Fibroblast of skin of abdomen (primary cell): ENCODE measurements around the gene FDPS.
"Not testable (repeated sequence)": the region's sequence is repeated elsewhere in the genome, so short reads cannot be mapped to it uniquely, and the experiment has no call there.

Source experiments
- DNase-seq: peaks from one replicate; pipeline ENCODE4 v3.0.0-alpha.2; 2013

FDPS gene

DNA sequence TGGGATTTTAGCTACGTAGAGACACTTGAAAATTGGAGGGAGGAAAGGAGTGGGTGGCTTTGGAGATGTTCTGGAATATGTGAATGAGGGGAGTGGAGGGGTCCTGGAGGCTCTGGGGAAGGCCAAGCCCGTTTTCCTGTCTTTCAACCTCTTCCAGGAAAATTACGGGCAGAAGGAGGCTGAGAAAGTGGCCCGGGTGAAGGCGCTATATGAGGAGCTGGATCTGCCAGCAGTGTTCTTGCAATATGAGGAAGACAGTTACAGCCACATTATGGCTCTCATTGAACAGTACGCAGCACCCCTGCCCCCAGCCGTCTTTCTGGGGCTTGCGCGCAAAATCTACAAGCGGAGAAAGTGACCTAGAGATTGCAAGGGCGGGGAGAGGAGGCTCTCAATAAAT is 11.6 kb downstream of the FDPS start:
- DNase-seq, result no peak

DNA sequence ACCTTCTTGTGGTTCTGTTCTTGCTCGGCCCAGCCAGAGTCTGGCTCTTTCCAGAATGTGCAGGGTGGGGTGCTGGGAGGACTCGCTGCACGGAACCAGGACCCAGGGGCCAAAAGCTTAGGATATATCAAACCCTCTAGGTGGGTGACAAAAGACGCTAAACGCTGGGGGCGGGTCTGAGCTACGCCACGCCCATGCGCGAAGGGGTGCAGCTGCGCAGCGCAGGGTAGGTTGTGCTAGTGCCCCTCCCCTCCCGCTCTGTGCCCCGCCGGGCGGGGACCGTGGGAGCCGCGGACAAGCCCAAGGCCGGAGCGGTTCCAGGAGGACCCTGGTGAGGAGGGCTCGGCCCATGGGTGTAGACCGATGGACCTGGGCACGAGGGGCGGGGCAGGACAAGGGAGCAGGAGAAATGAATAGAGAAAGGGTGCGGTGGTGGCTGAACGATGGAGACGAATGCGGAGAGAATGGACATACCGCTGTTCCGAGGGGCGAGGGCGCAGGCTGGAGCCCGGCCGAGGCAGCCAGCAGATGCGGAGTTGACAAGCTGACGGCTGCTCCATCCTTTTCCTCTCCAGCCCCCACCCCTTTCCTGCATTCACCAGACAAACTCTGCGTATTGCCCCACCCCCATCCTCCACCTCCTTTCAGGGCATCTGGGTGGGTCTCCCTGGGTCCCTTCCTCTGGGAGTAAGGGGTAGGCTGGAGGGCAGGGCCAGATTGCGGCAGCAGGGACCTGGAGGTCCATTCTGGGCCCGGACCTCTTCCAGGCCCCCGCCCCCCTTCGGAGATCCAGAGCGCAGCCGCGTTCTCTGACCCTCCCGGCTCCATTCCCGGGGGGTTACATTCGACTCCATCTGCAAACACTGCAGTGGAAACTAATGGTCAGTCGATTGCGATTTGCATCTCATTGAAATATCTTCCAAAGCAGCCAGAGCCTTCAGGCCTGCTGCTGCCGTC is 12.3 kb downstream of the FDPS start, which contains the start of gene RUSC1:
Gene RUSC1, plus strand, starts transcription at position 234 of the 957 bp plus-strand sequence. CDS start 880 bp downstream, outside the sequence.
- DNase-seq, result peak; percentile 62

DNA sequence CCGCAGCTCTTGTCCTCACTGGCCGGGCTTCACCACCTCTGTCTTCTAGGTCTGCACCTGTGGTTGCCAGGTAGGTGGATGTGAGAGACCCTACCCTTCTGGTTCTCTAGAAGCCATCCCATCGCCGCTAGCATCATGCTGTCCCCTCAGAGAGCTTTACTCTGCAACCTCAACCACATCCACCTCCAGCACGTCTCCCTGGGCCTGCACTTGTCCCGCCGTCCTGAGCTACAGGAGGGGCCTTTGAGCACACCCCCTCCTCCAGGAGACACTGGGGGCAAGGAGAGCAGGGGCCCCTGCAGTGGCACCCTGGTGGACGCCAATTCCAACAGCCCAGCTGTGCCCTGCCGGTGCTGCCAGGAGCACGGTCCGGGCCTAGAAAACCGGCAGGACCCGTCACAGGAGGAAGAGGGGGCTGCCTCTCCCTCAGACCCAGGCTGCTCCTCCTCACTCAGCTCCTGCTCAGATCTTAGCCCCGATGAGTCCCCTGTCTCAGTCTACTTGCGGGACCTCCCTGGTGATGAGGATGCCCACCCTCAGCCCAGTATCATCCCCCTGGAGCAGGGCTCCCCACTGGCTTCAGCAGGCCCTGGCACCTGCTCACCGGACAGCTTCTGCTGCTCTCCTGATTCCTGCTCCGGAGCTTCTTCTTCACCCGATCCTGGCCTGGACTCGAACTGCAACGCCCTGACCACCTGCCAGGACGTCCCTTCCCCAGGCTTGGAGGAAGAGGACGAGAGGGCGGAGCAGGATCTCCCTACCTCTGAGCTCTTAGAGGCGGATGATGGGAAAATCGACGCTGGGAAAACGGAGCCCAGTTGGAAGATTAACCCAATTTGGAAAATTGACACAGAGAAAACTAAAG is 13.2 kb downstream of the FDPS start:
- no peak for DNase-seq

DNA sequence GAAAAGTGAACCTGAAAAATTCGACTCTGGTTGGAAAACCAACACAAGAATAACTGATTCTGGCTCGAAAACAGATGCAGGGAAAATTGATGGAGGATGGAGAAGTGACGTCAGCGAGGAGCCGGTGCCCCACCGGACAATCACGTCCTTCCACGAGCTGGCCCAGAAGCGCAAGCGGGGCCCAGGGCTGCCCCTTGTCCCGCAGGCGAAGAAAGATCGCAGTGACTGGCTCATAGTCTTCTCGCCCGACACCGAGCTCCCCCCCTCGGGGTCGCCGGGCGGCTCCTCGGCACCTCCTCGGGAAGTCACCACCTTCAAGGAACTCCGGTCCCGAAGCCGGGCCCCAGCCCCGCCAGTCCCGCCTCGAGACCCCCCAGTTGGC is 13.9 kb downstream of the FDPS start:
- no peak for DNase-seq

DNA sequence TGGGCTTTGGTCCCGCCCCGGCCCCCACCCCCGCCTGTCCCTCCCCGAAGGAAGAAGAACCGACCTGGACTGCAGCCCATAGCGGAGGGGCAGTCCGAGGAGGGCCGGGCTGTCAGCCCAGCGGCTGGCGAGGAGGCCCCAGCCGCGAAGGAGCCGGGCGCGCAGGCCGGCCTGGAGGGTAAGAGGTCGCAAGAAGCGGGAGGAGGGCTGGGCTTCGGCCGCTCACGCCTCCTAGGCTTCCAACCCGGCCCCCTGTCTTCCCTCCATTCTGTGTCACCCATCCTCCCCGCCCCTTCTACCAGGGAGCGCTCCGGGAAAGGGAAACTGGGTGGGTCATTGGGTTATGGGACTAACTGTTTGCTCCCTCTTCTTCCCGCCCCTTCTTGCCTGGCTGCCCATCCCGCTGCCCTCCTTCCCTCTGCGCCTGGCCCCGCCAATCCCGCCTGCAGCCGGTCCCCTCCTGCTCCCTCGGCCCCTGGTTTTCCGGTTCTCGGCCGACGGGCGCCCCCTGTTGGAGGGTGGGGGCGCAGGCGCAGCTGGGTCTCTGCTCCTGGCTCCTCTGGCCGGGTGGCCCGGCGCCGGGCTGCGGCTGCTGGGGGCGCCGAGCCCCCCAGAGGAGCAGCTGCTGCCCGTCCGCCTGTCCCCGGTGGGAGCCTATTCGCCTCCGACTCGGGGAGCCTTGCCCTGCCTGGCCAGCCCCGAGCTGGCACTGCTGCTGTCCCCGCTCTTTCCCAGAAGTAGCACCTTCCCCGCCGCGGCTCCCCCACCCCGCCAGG is 14.5 kb downstream of the FDPS start:
- DNase-seq, result peak; percentile 93

DNA sequence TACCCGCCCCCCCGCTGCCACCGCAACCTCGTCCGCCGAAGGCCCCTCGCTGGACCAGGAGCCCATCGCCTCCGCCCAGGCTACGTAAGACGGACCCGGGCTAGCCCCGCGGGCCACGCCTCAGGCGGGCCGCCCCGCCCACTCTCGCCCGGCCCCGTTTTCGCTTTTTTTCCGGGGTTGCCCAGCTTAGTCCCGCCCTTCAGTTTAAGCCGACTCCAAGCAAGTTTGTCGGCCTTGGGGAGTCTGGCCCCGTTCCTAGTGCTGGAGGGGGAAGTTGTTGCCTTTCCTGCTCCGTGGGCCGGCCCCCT is 15.0 kb downstream of the FDPS start:
- peak; percentile 89 for DNase-seq

DNA sequence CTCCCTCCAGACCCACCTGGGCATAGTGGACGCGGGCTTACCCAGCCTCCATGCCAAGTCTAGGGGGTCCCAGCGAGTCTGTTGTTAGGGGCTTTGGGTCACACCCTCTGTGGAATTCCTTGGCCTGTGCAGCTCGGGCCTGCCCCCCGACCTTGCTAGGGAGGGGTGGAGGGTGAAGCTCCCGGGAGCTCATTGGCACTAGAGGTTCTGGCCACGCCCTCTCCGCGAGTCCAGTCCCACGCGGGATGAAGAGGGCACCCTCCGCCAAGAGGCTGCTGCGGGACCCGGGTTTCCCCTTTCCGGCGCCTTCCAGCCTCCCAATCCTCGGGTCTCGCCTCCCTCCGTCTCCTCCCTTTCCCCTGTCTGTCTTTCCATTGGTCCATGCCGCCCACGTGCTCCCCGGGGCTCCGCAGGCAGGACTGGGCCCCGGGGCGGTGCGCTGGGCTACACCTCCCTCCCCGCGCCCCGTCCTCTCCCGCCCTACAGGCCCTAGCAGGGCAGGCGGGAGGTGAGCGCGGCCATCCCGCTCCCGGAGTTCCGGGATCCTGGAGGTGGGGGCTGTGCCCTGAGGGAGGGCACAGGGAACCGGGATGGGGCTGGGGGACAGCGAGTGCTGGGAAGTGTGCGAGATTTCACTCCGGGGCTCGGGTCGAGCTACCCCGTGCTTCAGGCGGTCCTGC is 15.5 kb downstream of the FDPS start:
- peak; percentile 96 for DNase-seq

DNA sequence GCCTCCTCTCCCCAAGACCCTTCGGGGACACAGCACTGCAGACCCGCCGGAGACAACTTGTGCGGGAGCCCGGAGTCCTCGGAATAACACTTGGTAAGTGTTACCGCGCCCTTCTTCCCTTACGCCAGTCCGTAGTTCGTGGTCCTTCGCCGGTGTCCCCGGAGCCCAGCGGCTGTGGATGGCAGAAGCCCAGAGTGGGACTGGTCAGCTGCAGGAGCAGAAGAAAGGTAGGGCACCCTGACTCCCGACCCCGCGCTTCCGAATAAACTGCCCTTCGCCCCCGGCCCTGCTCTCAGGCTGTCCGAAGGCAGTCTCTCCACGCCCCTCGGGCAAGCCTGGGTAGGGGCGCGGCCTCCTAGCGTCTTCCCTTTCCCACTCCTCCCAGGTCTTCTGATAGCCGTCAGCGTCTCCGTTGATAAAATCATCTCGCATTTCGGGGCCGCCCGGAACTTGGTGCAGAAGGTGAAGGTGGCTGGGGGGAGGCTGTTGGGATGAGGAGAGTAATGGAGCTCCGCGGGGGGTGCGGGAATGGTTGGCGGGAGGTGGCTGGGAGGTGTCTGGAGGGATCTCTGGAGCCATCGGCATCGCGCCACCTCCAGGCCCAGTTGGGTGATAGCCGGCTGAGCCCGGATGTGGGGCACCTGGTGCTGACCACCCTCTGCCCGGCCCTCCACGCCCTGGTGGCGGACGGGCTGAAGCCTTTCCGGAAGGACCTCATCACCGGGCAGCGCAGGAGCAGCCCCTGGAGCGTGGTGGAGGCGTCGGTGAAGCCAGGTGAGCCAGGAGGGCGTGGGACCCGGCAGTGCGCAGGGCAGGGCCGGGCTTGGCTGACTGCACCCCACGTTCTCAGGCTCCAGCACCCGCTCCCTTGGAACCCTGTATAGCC is 16.3 kb downstream of the FDPS start:
- peak; percentile 38 for DNase-seq

DNA sequence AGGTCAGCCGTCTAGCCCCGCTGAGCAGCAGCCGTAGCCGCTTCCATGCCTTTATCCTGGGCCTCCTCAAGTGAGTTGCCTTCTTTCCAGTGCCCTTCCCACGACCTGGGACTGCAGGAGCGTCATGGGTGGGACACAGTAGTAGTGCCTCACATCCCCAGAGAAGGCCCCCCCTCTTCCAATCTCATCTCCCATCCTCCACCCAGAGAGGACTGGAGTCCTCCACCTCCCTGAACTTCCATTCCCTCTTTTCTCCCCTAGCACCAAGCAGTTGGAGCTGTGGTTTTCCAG is 16.9 kb downstream of the FDPS start:
- no peak for DNase-seq

DNA sequence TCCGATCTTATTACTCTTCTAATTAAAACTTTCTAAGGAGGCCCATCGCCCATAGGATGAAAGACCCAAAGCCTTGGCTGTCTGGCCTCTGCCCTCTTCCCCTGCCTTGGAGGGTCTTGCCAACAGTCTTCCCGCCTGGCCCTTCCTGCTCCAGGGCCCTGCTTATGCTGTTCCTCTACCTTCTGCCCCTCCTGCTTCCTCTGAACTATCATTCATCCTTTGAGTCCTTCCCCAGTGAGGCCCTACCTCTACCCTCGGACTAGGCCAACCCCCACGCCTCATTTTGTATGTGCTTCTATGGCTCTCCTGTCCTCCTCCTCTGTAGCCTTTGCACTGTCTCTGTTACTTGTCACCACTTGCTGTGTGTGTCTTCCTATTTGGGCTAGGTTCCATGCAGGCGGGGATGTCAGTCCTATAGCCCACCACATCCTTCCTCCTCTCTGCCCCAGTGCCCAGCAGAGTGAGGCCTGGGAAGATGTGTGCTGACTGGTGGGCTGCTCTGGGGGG is 17.4 kb downstream of the FDPS start:
- DNase-seq, result no peak

DNA sequence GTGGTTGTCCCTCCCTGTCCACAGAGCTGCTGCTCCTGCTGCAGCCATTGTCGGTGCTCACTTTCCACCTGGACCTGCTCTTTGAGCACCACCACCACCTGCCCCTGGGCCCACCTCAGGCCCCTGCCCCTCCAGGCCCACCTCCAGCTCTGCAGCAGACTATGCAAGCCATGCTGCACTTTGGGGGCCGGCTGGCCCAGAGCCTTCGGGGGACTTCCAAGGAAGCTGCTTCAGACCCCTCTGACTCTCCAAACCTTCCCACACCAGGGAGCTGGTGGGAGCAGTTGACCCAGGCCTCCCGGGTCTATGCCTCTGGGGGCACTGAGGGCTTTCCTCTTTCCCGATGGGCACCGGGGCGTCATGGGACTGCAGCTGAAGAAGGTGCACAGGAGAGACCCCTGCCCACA is 18.0 kb downstream of the FDPS start:
- DNase-seq, result no peak

DNA sequence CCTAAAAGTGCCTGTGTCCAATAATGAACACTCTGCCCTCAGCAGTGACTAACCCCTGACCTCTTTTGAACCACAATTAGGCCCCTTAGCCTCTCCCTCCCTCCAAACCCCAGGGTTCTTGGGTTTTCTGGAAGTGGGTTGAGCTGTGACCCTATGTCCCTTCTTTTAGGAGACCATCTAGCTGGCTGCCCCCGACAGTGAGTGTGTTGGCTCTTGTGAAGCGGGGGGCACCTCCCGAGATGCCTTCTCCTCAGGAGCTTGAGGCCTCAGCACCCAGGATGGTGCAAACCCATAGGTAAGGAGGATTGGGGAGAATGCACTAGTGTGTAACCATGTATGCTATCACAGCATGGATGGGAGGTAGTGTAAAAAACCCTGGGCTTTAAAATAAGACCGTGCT is 19.3 kb downstream of the FDPS start:
- DNase-seq, result no peak

DNA sequence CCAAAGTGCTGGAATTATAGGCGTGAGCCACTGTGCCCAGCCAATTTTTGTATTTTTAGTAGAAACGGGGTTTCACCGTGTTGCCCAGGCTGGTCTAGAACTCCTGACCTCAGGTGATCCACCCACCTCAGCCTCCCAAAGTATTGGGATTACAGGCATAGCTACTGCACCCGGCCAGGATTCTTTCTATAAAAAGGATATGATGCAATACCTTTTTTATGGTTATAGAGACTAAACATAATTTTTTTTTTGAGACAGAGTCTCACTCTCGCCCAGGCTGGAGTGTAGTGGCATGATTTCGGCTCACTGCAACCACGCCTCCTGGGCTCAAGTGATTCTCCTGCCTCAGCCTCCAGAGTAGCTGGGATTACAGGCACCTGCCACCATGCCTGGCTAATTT is 20.2 kb downstream of the FDPS start:
- DNase-seq, result not testable (repeated sequence)

DNA sequence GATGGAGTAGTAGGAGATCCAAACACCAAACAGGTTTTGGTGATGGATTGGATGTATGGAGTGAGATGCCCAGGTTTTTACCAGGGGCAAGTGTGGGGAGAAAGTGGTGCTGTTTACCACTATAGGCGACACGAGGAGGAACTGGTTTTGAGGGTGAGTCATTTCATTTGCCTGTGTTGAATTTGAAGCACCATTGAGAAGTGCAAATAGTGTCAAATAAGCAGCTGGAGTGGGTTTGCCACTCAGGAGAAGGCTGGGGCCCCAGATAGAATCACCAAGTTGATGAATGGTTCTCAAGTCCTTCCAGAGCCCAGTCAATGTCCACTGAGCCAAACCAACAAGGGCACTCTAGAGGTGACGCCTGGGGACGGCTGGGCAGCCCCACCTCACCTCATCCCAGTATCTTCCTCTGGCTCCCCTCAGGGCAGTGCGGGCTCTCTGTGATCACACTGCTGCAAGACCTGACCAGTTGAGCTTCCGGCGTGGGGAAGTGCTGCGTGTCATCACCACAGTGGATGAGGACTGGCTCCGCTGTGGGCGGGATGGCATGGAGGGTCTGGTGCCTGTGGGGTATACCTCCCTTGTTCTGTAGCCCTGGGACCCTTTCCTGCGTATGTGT is 21.4 kb downstream of the FDPS start:
- DNase-seq, result no peak

DNA sequence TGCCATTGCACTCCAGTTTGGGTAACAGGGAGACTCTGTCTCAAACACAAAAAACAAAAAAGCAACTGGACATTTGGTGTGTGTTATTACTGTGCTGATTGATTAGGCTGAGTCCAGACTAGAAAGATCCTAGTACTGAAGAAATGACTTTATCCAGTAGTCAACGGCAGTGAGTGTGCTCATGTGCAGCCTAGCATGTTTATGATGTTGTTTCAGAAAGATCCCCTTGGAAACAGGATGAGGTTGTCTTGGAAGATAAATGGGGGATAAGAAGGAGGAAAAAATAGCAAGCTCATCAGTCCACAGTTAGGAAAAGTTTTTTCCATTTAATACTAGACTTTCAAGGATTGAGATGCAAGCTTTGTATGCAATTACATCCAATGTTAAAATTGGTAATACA is 26.3 kb downstream of the FDPS start:
- no peak for DNase-seq

DNA sequence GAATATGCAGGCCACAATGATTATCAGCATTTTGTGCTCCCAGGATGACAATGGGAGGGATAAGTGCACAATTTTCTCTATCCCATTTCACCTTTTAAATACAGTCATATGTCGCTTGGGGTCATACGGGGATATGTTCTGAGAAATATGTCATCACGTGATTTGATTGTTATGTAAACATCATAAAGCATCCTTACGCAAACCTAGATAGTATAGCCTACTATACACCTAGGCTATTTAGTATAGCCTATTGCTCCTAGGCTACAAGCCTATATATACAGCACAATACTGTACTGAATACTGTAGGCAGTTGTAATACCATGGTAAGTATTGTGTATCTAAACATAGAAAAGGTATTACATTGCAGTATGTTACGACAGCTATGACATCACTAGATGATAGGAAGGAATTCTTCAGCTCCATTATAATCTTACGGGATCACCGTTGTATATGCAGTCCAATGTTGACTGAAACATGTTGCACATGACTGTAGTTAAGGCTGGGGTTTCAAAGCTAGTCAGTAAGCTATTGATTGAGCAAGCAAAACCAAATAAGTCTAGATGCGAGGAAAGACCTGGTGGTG is 30.9 kb downstream of the FDPS start:
- DNase-seq, result no peak

DNA sequence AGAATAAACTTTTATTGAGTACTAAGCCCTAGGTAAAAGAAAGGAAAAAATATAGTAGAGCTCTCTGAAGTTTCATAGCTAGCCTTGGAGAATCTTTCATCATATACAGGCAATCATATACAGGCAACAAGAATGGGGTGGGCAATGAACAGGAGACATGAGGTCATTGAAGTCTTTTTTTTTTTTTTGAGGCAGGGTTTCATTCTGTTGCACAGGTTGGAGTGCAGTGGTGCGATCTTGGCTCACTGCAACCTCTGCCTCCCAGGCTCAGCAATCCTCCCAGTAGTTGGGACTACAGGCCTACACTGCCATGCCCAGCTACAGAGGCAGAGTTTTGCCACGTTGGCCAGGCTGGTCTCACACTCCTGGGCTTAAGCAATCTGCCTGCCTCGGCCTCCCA is 34.2 kb downstream of the FDPS start:
- DNase-seq, result no peak

DNA sequence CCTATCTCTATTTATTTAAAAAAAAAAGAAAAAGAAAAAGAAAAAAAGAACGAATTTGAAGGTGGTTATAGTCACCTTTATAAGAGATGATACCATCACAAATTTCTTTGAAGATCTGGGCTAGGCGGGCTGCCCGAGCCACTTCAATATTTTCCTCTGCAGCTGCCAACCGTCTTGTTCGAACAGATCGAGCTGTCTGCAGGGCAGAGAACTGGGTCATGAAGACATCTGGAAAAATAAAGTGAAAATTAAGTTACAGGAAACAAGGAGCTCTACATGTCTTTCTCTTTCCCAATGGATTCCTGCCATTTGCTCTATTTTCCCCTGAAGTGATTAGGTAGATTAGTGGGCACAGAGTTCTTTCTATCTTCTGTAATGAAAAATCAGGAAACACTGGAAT is 44.0 kb downstream of the FDPS start:
- DNase-seq, result no peak

DNA sequence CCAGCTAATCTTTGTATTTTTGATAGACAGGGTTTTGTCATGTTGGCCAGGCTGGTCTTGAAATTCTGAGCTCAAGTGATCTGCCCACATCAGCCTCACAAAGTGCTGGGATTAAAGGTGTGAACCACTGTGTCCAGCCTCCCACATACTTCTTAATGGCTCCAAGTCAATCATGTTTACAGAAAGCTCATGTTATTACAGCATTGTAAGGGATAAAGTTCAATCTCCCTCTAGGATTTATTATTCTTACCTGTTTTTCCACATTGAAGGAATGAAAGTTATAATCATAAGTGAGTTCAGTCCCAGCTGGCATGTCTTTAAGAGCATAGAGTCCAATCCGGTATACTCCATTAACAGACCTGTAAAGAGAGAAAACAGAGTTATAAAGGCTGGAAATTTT is 51.4 kb downstream of the FDPS start:
- no peak for DNase-seq
